ENCODE results near the gene PTGR3.

Gene PTGR3

GRCh38 chr18:75226956-75227316, 18.0 kb upstream of the PTGR3 start:
- Mint-ChIP-seq H3K4me1 (ENCODE audit: low read depth) (peaks cover 11% of the 10 kb centered on the region), H3K27me3 (ENCODE audit: low read depth) (no peaks in the 10 kb centered on the region), H3K36me3 (ENCODE audit: low read depth) (no peaks in the 10 kb centered on the region), H3K4me3 (no peak overlapping the region), H3K27ac (no peak overlapping the region), H3K9me3 (no peaks in the 10 kb centered on the region)

- Mint-ChIP-seq H3K4me3 (no peak overlapping the region), H3K27me3 (ENCODE audit: low read depth) (no peaks in the 10 kb centered on the region), H3K27ac (no peak overlapping the region), H3K9me3 (no peaks in the 10 kb centered on the region), H3K4me1 (ENCODE audit: low read depth) (peaks cover 11% of the 10 kb centered on the region), H3K36me3 (ENCODE audit: low read depth) (no peaks in the 10 kb centered on the region)
These were observed 17.5 kb upstream of the PTGR3 start for GRCh38 chr18:75226286-75226955.

GRCh38 chr18:75223687-75224347, 14.9 kb upstream of the PTGR3 start:
- no peaks in the 10 kb centered on the region for H3K9me3 Mint-ChIP-seq
- no peak overlapping the region for H3K4me3 Mint-ChIP-seq
- H3K36me3 Mint-ChIP-seq (ENCODE audit: low read depth) = no peaks in the 10 kb centered on the region
- no peaks in the 10 kb centered on the region for H3K27me3 Mint-ChIP-seq (ENCODE audit: low read depth)
- H3K27ac Mint-ChIP-seq = no peak overlapping the region
- peaks cover 12% of the 10 kb centered on the region for H3K4me1 Mint-ChIP-seq (ENCODE audit: low read depth)

- Mint-ChIP-seq H3K9me3 (no peaks in the 10 kb centered on the region), H3K4me1 (ENCODE audit: low read depth) (peaks cover 15% of the 10 kb centered on the region), H3K36me3 (ENCODE audit: low read depth) (no peaks in the 10 kb centered on the region), H3K27ac (no peak overlapping the region), H3K4me3 (no peak overlapping the region), H3K27me3 (ENCODE audit: low read depth) (no peaks in the 10 kb centered on the region)
These were observed 13.5 kb upstream of the PTGR3 start for GRCh38 chr18:75222407-75222806.

- Mint-ChIP-seq H3K4me3 (no peak overlapping the region), H3K9me3 (no peaks in the 10 kb centered on the region), H3K27ac (no peak overlapping the region), H3K36me3 (ENCODE audit: low read depth) (no peaks in the 10 kb centered on the region), H3K27me3 (ENCODE audit: low read depth) (no peaks in the 10 kb centered on the region), H3K4me1 (ENCODE audit: low read depth) (peaks cover 15% of the 10 kb centered on the region)
These were observed 13.0 kb upstream of the PTGR3 start for GRCh38 chr18:75221897-75222296.

- Mint-ChIP-seq H3K4me3 (no peak overlapping the region), H3K4me1 (ENCODE audit: low read depth) (peaks cover 14% of the 10 kb centered on the region), H3K9me3 (no peaks in the 10 kb centered on the region), H3K27ac (no peak overlapping the region), H3K36me3 (ENCODE audit: low read depth) (no peaks in the 10 kb centered on the region), H3K27me3 (ENCODE audit: low read depth) (no peaks in the 10 kb centered on the region)
These were observed 12.5 kb upstream of the PTGR3 start for GRCh38 chr18:75221397-75221796.

GRCh38 chr18:75220551-75221355, 11.8 kb upstream of the PTGR3 start:
- H3K36me3 Mint-ChIP-seq (ENCODE audit: low read depth) = peaks cover 2% of the 10 kb centered on the region
- peaks cover 17% of the 10 kb centered on the region for H3K4me1 Mint-ChIP-seq (ENCODE audit: low read depth)
- H3K4me3 Mint-ChIP-seq = no peak overlapping the region
- no peaks in the 10 kb centered on the region for H3K27me3 Mint-ChIP-seq (ENCODE audit: low read depth)
- no peak overlapping the region for H3K27ac Mint-ChIP-seq
- no peaks in the 10 kb centered on the region for H3K9me3 Mint-ChIP-seq

- no peaks in the 10 kb centered on the region for H3K27me3 Mint-ChIP-seq (ENCODE audit: low read depth)
- no peaks in the 10 kb centered on the region for H3K9me3 Mint-ChIP-seq
- H3K36me3 Mint-ChIP-seq (ENCODE audit: low read depth) = peaks cover 4% of the 10 kb centered on the region
- H3K27ac Mint-ChIP-seq = no peak overlapping the region
- no peak overlapping the region for H3K4me3 Mint-ChIP-seq
- peaks cover 24% of the 10 kb centered on the region for H3K4me1 Mint-ChIP-seq (ENCODE audit: low read depth)
These were observed 10.9 kb upstream of the PTGR3 start for GRCh38 chr18:75219745-75220375.

- peaks cover 30% of the 10 kb centered on the region for H3K4me1 Mint-ChIP-seq (ENCODE audit: low read depth)
- H3K27me3 Mint-ChIP-seq (ENCODE audit: low read depth) = no peaks in the 10 kb centered on the region
- no peak overlapping the region for H3K4me3 Mint-ChIP-seq
- peaks cover 6% of the 10 kb centered on the region for H3K36me3 Mint-ChIP-seq (ENCODE audit: low read depth)
- no peaks in the 10 kb centered on the region for H3K9me3 Mint-ChIP-seq
- H3K27ac Mint-ChIP-seq = no peak overlapping the region
These were observed 9.4 kb upstream of the PTGR3 start for GRCh38 chr18:75218065-75218923.

- Mint-ChIP-seq H3K27me3 (ENCODE audit: low read depth) (peaks cover 5% of the 10 kb centered on the region), H3K4me1 (ENCODE audit: low read depth) (peaks cover 39% of the 10 kb centered on the region), H3K27ac (peak overlapping the region; percentile 47), H3K4me3 (no peak overlapping the region), H3K9me3 (no peaks in the 10 kb centered on the region), H3K36me3 (ENCODE audit: low read depth) (peaks cover 6% of the 10 kb centered on the region)
These were observed 8.2 kb upstream of the PTGR3 start for GRCh38 chr18:75216911-75217689.

- H3K4me1 Mint-ChIP-seq (ENCODE audit: low read depth) = peaks cover 39% of the 10 kb centered on the region
- H3K27ac Mint-ChIP-seq = peak overlapping the region; percentile 85
These were observed 7.4 kb upstream of the PTGR3 start for GRCh38 chr18:75216212-75216910.

GRCh38 chr18:75215663-75216062, 6.7 kb upstream of the PTGR3 start:
- Mint-ChIP-seq H3K4me1 (ENCODE audit: low read depth) (peaks cover 39% of the 10 kb centered on the region), H3K9me3 (no peaks in the 10 kb centered on the region), H3K27ac (peak overlapping the region; percentile 63), H3K4me3 (peak overlapping the region; percentile 57), H3K36me3 (ENCODE audit: low read depth) (peaks cover 11% of the 10 kb centered on the region), H3K27me3 (ENCODE audit: low read depth) (peaks cover 5% of the 10 kb centered on the region)

More at GRCh38 chr18:75216212-75216910, 7.4 kb upstream of the PTGR3 start:
- Mint-ChIP-seq H3K36me3 (ENCODE audit: low read depth) (peaks cover 6% of the 10 kb centered on the region), H3K9me3 (no peaks in the 10 kb centered on the region), H3K27me3 (ENCODE audit: low read depth) (peaks cover 5% of the 10 kb centered on the region), H3K4me3 (peak overlapping the region; percentile 69)
